Measurements from ENCODE around the gene MAPK12.

Gene MAPK12

GRCh38 chr22:50261615-50262459 lies at the start of gene MAPK12:
Gene MAPK12, minus strand, starts transcription at chr22:50261683. Its CDS starts 174 bp downstream, at chr22:50261509.
- in situ Hi-C loops (cut with MboI; ENCODE audit: low sequenced_read_pairs), result no loop called here

GRCh38 chr22:50310949-50311444 lies 49.5 kb upstream of the MAPK12 start:
- in situ Hi-C loops (cut with MboI; ENCODE audit: low sequenced_read_pairs), result no loop called here

- in situ Hi-C loops (cut with MboI; ENCODE audit: low sequenced_read_pairs), result no loop called here
Observed at GRCh38 chr22:50310031-50310722, 48.7 kb upstream of the MAPK12 start.

- in situ Hi-C loops (cut with MboI; ENCODE audit: low sequenced_read_pairs), result no loop called here
Observed at GRCh38 chr22:50309601-50309991, 48.1 kb upstream of the MAPK12 start.

GRCh38 chr22:50308986-50309600 lies 47.6 kb upstream of the MAPK12 start:
- in situ Hi-C loops (cut with MboI; ENCODE audit: low sequenced_read_pairs), result no loop called here

- in situ Hi-C loops (cut with MboI; ENCODE audit: low sequenced_read_pairs), result no loop called here
Observed at GRCh38 chr22:50308597-50308935, 47.1 kb upstream of the MAPK12 start.

GRCh38 chr22:50307890-50308596 lies 46.6 kb upstream of the MAPK12 start:
- in situ Hi-C loops (cut with MboI; ENCODE audit: low sequenced_read_pairs), result no loop called here

GRCh38 chr22:50306753-50307749 lies 45.6 kb upstream of the MAPK12 start, which contains the start of gene PLXNB2:
Gene PLXNB2, minus strand, starts transcription at chr22:50307646. Its CDS starts 17,062 bp downstream, at chr22:50290584.
- in situ Hi-C loops (cut with MboI; ENCODE audit: low sequenced_read_pairs), result no loop called here

GRCh38 chr22:50305923-50306566 lies 44.6 kb upstream of the MAPK12 start:
- in situ Hi-C loops (cut with MboI; ENCODE audit: low sequenced_read_pairs), result no loop called here

GRCh38 chr22:50305393-50305922 lies 44.0 kb upstream of the MAPK12 start:
- in situ Hi-C loops (cut with MboI; ENCODE audit: low sequenced_read_pairs), result no loop called here

GRCh38 chr22:50304528-50305392 lies 43.3 kb upstream of the MAPK12 start:
- in situ Hi-C loops (cut with MboI; ENCODE audit: low sequenced_read_pairs), result no loop called here

GRCh38 chr22:50303848-50304527 lies 42.5 kb upstream of the MAPK12 start:
- in situ Hi-C loops (cut with MboI; ENCODE audit: low sequenced_read_pairs), result no loop called here

- in situ Hi-C loops (cut with MboI; ENCODE audit: low sequenced_read_pairs), result no loop called here
Observed at GRCh38 chr22:50303515-50303847, 42.0 kb upstream of the MAPK12 start.

GRCh38 chr22:50302564-50302963 lies 41.1 kb upstream of the MAPK12 start:
- in situ Hi-C loops (cut with MboI; ENCODE audit: low sequenced_read_pairs), result no loop called here

GRCh38 chr22:50302041-50302541 lies 40.6 kb upstream of the MAPK12 start:
- in situ Hi-C loops (cut with MboI; ENCODE audit: low sequenced_read_pairs), result no loop called here

- in situ Hi-C loops (cut with MboI; ENCODE audit: low sequenced_read_pairs), result no loop called here
Observed at GRCh38 chr22:50301581-50301991, 40.1 kb upstream of the MAPK12 start.

- in situ Hi-C loops (cut with MboI; ENCODE audit: low sequenced_read_pairs), result no loop called here
Observed at GRCh38 chr22:50300620-50301257, 39.3 kb upstream of the MAPK12 start.

Data from HL-60/S4 treated with retinoic acid at 250 ng/mL for 4 days and 3 days (cell line).